ENCODE data around the gene SVIP.

SVIP gene

GRCh38 chr11:22800482-22800881 lies 29.1 kb downstream of the SVIP start:
- no peak overlapping the region for H3K4me3 ChIP-seq (ENCODE audit: control insufficient read depth, low read depth, low read length)
- DNase-seq (ENCODE audit: low read depth): no peak
- TF ChIP-seq CTCF (IDR thresholded peaks at IDR 0.05; ENCODE audit: control insufficient read depth, insufficient read depth, low read depth, low read length, missing control alignments): no peak

GRCh38 chr11:22798901-22799300 lies 30.7 kb downstream of the SVIP start:
- no peak for TF ChIP-seq CTCF (IDR thresholded peaks at IDR 0.05; ENCODE audit: control insufficient read depth, insufficient read depth, low read depth, low read length, missing control alignments)
- H3K4me3 ChIP-seq (ENCODE audit: control insufficient read depth, low read depth, low read length): no peak overlapping the region
- DNase-seq (ENCODE audit: low read depth): no peak

GRCh38 chr11:22797047-22797446 lies 32.6 kb downstream of the SVIP start:
- no peak overlapping the region for H3K4me3 ChIP-seq (ENCODE audit: control insufficient read depth, low read depth, low read length)
- no peak for DNase-seq (ENCODE audit: low read depth)
- TF ChIP-seq CTCF (IDR thresholded peaks at IDR 0.05; ENCODE audit: control insufficient read depth, insufficient read depth, low read depth, low read length, missing control alignments): no peak

- H3K4me3 ChIP-seq (ENCODE audit: control insufficient read depth, low read depth, low read length): no peak overlapping the region
- TF ChIP-seq CTCF (IDR thresholded peaks at IDR 0.05; ENCODE audit: control insufficient read depth, insufficient read depth, low read depth, low read length, missing control alignments): no peak
- no peak for DNase-seq (ENCODE audit: low read depth)
Observed at GRCh38 chr11:22795914-22796313, 33.7 kb downstream of the SVIP start.

GRCh38 chr11:22792497-22792896 lies 37.1 kb downstream of the SVIP start:
- TF ChIP-seq CTCF (IDR thresholded peaks at IDR 0.05; ENCODE audit: control insufficient read depth, insufficient read depth, low read depth, low read length, missing control alignments): no peak
- no peak for DNase-seq (ENCODE audit: low read depth)
- no peak overlapping the region for H3K4me3 ChIP-seq (ENCODE audit: control insufficient read depth, low read depth, low read length)

GRCh38 chr11:22787551-22788162 lies 41.9 kb downstream of the SVIP start:
- DNase-seq (ENCODE audit: low read depth): peak; percentile 2
- no peak overlapping the region for H3K4me3 ChIP-seq (ENCODE audit: control insufficient read depth, low read depth, low read length)
- TF ChIP-seq CTCF (IDR thresholded peaks at IDR 0.05; ENCODE audit: control insufficient read depth, insufficient read depth, low read depth, low read length, missing control alignments): peak; percentile 59

- no peak overlapping the region for H3K4me3 ChIP-seq (ENCODE audit: control insufficient read depth, low read depth, low read length)
- TF ChIP-seq CTCF (IDR thresholded peaks at IDR 0.05; ENCODE audit: control insufficient read depth, insufficient read depth, low read depth, low read length, missing control alignments): no peak
- no peak for DNase-seq (ENCODE audit: low read depth)
Observed at GRCh38 chr11:22787055-22787454, 42.5 kb downstream of the SVIP start.
